ENCODE measurements around the gene IDH1. TPM values are rescaled to one million over a fixed set of nuclear protein-coding genes. Genes with fewer than 3 reads are reported as not detected.

Gene IDH1
- total RNA-seq, 4 donors from 2014 or later = 38.4 to 58.3 (median 43.9) TPM

DNA sequence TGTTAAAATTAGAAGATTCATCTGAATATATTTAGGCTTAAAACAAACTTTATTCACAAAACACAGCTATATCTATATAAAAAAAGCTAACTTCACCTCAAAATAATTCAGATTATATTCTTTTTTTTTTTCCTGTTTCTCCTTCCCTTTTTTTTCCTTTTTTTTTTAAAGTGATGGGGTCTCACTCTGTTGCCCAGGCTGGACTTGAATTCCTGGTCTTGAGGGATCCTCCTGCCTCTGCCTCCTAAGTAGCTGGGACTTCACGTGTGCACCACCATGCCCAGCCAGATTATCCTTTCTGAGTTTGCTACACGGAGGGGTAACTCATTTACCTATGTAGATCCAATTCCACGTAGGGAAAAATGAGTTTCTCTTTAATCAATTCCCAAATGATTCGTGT, 3.8 kb downstream of the IDH1 start:
- 95% methylated on average over 4 of the region's 4 CpGs for WGBS
- Histone ChIP-seq H3K27me3 (no peaks in the 10 kb centered on the region), H3K36me3 (peaks cover 27% of the 10 kb centered on the region), H3K9me3 (no peaks in the 10 kb centered on the region), H3K4me3 (no peak overlapping the region), H3K27ac (no peak overlapping the region), H3K4me1 (peaks cover 57% of the 10 kb centered on the region)
- no peak for DNase-seq (ENCODE audit: low spot score in 2 of 2)
- TF ChIP-seq EP300 (IDR thresholded peaks at IDR 0.05) = no peak
- TF ChIP-seq POLR2AphosphoS5 (IDR thresholded peaks at IDR 0.05) = no peak

DNA sequence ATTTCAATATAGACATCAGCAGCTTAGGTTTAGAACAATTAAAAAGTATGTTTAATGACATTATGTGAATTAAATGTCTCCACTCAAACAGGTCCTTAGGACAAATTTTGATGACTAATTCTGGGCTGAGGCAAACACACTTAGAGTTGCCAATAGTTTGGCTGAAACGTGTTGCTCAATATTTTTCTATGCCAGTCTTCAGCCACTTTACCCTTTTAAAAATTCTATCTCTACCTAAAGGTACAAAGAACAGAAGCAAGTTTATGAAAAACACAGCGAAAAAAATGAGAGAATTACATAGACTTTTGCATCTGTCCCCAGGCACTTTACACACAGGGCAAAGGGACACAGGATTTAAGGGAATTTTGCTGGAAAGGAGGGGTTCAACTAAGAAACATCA, 4.5 kb downstream of the IDH1 start:
- no peak for DNase-seq (ENCODE audit: low spot score in 2 of 2)
- H3K4me3 ChIP-seq = no peak overlapping the region
- no peaks in the 10 kb centered on the region for H3K27me3 ChIP-seq
- H3K9me3 ChIP-seq = no peaks in the 10 kb centered on the region
- no peak for TF ChIP-seq POLR2AphosphoS5 (IDR thresholded peaks at IDR 0.05)
- TF ChIP-seq EP300 (IDR thresholded peaks at IDR 0.05) = no peak
- TF ChIP-seq, protein P1, sequence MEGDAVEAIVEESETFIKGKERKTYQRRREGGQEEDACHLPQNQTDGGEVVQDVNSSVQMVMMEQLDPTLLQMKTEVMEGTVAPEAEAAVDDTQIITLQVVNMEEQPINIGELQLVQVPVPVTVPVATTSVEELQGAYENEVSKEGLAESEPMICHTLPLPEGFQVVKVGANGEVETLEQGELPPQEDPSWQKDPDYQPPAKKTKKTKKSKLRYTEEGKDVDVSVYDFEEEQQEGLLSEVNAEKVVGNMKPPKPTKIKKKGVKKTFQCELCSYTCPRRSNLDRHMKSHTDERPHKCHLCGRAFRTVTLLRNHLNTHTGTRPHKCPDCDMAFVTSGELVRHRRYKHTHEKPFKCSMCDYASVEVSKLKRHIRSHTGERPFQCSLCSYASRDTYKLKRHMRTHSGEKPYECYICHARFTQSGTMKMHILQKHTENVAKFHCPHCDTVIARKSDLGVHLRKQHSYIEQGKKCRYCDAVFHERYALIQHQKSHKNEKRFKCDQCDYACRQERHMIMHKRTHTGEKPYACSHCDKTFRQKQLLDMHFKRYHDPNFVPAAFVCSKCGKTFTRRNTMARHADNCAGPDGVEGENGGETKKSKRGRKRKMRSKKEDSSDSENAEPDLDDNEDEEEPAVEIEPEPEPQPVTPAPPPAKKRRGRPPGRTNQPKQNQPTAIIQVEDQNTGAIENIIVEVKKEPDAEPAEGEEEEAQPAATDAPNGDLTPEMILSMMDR (IDR thresholded peaks at IDR 0.05) = no peak
- TF ChIP-seq POLR2A (IDR thresholded peaks at IDR 0.05) = no peak
- 38% methylated on average over 2 of the region's 2 CpGs for WGBS
- H3K36me3 ChIP-seq = peaks cover 27% of the 10 kb centered on the region
- H3K4me1 ChIP-seq = peaks cover 51% of the 10 kb centered on the region
- H3K27ac ChIP-seq = no peak overlapping the region

DNA sequence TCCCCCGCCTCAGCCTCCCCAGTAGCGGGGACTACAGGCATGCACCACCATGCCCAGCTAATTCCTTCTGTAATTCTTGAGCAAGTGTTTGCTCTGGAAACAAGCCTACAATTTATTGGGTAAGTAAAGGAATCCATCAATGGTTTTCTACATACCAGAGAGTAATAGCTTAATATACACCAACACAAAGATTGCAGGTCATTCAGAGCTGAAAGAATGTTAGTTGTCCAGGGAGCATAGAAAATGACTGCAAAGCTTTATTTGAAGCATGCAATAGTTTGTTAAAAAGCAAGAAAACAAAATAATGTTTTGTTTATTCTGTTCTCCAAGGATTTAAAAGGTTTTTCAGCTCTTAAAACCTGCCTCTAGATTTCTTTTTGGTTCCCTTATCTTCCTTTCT, 5.6 kb downstream of the IDH1 start:
- H3K4me1 ChIP-seq = peaks cover 49% of the 10 kb centered on the region
- TF ChIP-seq, protein P1 (IDR thresholded peaks at IDR 0.05) = no peak
- no peak for TF ChIP-seq POLR2AphosphoS5 (IDR thresholded peaks at IDR 0.05)
- no peak for TF ChIP-seq EP300 (IDR thresholded peaks at IDR 0.05)
- TF ChIP-seq POLR2A (IDR thresholded peaks at IDR 0.05) = no peak
- H3K9me3 ChIP-seq = no peaks in the 10 kb centered on the region
- DNase-seq (ENCODE audit: low spot score in 2 of 2) = no peak
- WGBS = 82% methylated on average over 2 of the region's 2 CpGs
- no peak overlapping the region for H3K27ac ChIP-seq
- peaks cover 35% of the 10 kb centered on the region for H3K36me3 ChIP-seq
- no peak overlapping the region for H3K4me3 ChIP-seq
- H3K27me3 ChIP-seq = no peaks in the 10 kb centered on the region

DNA sequence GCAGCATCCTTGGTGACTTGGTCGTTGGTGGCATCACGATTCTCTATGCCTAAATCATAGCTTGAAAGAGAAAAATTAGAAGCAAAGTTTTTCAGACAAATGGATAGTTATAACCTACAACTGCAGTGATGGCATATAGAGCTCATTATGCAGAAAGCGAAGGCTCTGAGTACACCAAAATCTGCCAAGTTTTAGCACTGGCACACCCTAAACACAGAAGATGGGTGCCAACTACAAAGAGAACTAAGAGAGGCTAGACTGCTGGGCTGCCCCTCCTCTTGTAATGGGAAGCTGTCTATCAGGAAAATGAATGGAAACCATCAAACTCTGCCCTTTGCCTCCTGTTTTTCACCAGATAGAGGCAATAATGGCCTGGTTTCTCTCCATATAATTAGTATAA, 6.3 kb downstream of the IDH1 start:
- H3K27ac ChIP-seq = no peak overlapping the region
- no peaks in the 10 kb centered on the region for H3K27me3 ChIP-seq
- peaks cover 42% of the 10 kb centered on the region for H3K4me1 ChIP-seq
- DNase-seq (ENCODE audit: low spot score in 2 of 2) = no peak
- 72% methylated on average over 3 of the region's 3 CpGs for WGBS
- H3K9me3 ChIP-seq = no peaks in the 10 kb centered on the region
- TF ChIP-seq, protein P1 (IDR thresholded peaks at IDR 0.05) = no peak
- H3K4me3 ChIP-seq = no peak overlapping the region
- peaks cover 40% of the 10 kb centered on the region for H3K36me3 ChIP-seq

DNA sequence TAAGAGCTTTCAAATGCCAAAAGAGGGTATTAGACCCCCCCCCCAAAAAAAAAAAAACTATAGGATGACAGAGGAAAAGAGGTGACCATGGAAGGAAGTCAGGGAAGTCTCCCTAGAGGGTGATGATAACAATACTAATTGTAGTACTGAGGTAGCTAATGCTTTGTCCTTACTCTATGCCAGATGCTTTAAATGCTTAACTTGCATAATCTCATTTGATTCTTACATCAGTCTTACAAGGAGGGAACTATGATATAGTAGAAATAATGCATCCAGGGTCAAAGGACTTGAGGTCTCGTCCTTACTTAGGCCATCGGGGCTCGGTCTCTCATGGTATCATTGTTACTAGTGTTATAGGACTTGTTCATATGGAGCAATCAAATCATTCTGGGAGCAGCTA, 9.1 kb downstream of the IDH1 start:
- Histone ChIP-seq H3K36me3 (peaks cover 50% of the 10 kb centered on the region), H3K27me3 (no peaks in the 10 kb centered on the region), H3K27ac (no peak overlapping the region), H3K4me1 (peaks cover 20% of the 10 kb centered on the region), H3K9me3 (no peaks in the 10 kb centered on the region), H3K4me3 (no peak overlapping the region)
- TF ChIP-seq, protein P1 (IDR thresholded peaks at IDR 0.05) = no peak
- TF ChIP-seq POLR2AphosphoS5 (IDR thresholded peaks at IDR 0.05) (no peak), POLR2A (IDR thresholded peaks at IDR 0.05) (no peak), EP300 (IDR thresholded peaks at IDR 0.05) (no peak)
- 98% methylated on average over 3 of the region's 3 CpGs for WGBS
- no peak for DNase-seq (ENCODE audit: low spot score in 2 of 2)

DNA sequence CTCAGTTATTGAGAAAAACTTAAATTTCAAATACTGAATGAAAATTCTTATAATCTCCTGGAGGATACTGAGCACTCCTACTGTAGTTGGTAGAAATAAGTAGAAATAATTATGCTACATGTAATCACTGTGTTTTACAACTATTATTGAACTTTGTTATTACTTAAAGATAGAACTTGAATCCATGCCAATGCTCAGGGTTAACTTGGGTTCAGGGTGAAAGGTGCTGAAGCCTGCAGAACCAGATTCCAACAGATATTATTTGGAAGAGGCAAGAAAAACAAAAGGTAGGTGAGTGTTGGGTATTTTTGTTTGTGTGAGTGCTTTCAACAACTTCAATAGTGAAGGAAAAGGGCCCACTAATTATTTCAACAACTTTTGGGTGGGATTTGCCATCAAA, 10.4 kb downstream of the IDH1 start:
- peaks cover 58% of the 10 kb centered on the region for H3K36me3 ChIP-seq
- no peaks in the 10 kb centered on the region for H3K27me3 ChIP-seq
- H3K4me3 ChIP-seq = no peak overlapping the region
- no peak for DNase-seq (ENCODE audit: low spot score in 2 of 2)
- peaks cover 9% of the 10 kb centered on the region for H3K4me1 ChIP-seq
- H3K27ac ChIP-seq = no peak overlapping the region
- no peaks in the 10 kb centered on the region for H3K9me3 ChIP-seq
- TF ChIP-seq POLR2AphosphoS5 (IDR thresholded peaks at IDR 0.05) (no peak), POLR2A (IDR thresholded peaks at IDR 0.05) (no peak), EP300 (IDR thresholded peaks at IDR 0.05) (no peak)
- TF ChIP-seq, protein P1 (IDR thresholded peaks at IDR 0.05) = no peak
